Measurements from ENCODE around the gene LMLN.
"Not testable (repeated sequence)": the region's sequence is repeated elsewhere in the genome, so short reads cannot be mapped to it uniquely, and the experiment has no call there.

The LMLN gene

DNA sequence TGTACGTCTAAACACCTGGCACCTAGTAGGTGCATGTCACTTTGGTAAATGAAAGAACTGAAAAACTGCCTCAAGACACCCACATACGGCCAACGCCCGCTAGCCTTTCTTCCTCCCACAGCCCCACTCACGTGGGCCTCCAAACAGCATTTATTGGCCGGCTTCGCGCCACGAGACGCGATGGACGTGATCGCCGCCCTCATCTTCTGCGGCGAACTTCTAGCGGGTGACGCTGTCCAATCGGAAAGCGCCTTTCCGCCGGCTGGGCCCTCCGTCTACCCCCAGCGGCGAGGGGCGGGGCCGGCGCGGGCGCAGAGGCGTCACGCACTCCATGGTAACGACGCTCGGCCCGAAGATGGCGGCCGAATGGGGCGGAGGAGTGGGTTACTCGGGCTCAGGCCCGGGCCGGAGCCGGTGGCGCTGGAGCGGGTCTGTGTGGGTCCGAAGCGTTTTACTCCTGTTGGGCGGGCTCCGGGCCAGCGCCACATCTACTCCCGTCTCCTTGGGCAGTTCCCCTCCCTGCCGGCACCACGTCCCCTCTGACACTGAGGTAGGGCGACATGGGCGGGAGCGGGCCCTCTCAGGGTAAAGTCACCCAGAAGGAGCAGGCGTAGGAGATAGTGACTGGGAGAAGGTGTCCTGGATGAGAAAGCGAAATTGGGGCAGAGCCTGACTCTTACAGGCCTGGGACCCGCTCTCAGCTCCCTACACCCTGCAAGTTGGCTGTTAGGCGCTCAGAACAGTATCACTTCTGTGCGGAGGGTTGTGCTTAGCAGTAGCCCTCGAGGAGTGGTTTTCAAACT is at the start of gene LMLN:
TSS of gene LMLN (plus strand) at position 327 of the 803 bp plus-strand sequence. CDS start at position 356, 29 bp downstream.
- DNase-seq, result peak; percentile 95

- peak; percentile 20 for DNase-seq
Measured at GRCh38 chr3:197912741-197913476, 47.1 kb upstream of the LMLN start.

GRCh38 chr3:197913641-197914380 is 46.2 kb upstream of the LMLN start:
- no peak for DNase-seq

DNA sequence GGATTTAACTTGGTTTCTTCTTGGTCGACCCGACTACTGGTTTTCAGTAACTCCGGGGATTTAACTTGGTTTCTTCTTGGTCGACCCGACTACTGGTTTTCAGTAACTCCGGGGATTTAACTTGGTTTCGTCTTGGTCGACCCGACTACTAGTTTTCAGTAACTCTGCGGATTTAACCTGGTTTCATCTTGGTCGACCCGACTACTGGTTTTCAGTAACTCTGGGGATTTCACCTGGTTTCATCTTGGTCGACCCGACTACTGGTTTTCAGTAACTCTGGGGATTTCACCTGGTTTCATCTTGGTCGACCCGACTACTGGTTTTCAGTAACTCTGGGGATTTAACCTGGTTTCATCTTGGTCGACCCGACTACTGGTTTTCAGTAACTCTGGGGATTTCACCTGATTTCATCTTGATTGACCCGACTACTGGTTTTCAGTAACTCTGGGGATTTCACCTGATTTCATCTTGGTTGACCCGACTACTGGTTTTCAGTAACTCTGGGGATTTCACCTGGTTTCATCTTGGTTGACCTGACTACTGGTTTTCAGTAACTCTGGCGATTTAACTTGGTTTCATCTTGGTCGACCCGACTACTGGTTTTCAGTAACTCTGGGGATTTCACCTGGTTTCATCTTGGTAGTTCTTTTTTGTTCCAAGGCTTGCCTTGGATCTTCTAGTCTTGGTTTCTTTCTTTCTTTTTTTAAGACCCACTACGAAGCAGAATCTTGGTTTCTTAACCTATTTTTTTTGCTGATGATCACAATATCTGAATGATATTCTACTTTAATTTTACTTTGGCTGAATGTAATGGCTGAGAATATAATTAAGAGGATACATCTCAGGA is 38.4 kb upstream of the LMLN start:
- not testable (repeated sequence) for DNase-seq

DNA sequence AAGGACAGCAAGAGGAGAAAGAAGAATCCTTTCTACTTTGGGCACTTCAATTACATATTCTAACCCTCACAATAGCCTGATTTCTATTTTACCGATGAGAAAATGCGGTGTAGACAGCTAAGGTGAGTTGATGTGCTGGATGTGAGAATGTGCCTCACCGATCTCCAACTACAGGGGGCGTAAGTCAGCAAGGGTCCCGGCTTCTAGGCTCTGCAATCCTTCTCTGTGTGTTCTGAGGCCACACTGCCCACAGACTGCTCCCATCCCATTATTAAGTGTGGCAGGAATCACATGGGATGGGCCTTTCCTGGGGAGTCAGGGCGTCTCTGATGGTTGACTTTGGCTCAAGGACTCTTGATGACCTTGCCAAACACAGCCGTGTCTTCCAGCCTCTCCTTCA is 33.6 kb upstream of the LMLN start:
- no peak for DNase-seq

DNA sequence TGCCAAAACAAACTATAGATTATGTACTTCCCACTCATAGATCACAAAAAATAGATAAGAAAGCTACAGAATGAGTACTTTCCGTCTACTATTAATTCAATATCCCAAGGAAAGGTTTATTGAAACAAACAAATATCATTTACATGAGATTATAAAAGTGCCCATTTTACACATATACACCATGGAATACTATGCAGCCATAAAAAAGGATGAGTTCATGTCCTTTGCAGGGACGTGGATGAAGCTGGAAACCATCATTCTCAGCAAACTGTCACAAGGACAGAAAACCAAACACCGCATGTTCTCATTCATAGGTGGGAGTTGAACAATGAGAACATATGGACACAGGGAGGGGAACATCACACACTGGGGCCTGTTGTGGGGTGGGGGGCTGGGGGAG is 32.4 kb upstream of the LMLN start:
- DNase-seq, result not testable (repeated sequence)

GRCh38 chr3:197936819-197937384 is 23.1 kb upstream of the LMLN start:
- DNase-seq, result no peak

DNA sequence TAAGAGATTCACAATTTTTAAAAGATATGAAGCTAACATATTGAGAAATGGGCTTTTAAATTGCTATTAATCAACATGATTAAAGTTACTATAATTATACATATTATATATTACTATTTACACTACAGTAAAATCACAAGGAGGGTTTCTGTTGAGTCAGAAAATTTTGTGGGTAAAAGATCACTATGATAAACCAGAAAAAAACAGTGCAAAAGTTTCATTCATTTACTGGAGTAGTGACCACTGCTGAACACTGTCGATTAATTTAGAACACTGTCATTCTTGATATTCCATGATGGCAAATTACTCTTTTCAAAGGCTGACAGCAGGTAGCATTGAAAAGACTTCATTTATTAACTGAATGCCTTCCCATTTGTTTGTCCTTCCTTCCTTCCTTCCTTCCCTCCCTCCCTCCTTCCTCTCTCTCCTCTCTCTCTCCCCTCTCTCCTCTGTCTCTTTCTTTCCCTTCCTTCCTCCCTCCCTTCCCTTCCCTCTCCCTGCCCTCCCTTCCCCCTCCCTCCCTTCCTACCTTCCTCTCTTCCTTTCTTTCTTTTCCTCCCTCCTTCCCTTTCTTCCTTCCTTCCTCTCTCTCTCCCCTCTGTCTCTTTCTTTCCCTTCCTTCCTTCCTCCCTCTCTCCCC is 19.2 kb upstream of the LMLN start:
- no peak for DNase-seq

GRCh38 chr3:197942956-197943556 is 17.0 kb upstream of the LMLN start:
- DNase-seq, result no peak

- no peak for DNase-seq
Measured at GRCh38 chr3:197949191-197949777, 10.7 kb upstream of the LMLN start.

- DNase-seq, result peak; percentile 86
Measured at GRCh38 chr3:197949778-197950676, 10.0 kb upstream of the LMLN start, which contains the start of gene RPL35A. RPL35A (plus strand) TSS chr3:197950190; CDS start chr3:197950968, 778 bp downstream.

GRCh38 chr3:197950677-197951061 is 9.3 kb upstream of the LMLN start:
- DNase-seq, result no peak

DNA sequence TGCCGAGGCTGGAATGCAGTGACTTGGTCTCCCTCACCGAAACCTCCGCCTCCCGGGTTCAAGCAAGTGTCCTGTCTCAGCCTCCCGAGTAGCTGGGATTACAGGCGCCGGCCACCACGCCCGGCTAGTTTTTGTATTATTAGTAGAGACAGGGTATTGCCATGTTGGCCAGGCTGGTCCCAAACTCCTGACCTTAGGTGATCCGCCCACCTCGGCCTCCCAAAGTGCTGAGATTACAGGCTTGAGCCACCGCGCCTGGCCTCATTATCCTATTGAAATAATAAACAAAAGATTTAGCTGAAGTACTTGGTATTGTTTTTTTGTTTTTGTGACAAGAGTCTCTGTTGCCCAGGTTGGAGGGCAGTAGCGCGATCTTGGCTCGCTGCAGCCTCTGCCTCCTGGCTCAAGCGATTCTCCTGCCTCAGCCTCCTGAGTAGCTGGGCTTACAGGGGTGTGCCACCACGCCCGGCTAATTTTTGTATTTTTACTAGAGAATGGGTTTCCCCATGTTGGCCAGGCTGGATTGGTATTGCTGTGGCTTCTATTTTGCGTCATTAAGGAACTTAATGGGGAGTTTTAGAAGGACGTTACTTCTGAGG is 8.5 kb upstream of the LMLN start:
- no peak for DNase-seq

DNA sequence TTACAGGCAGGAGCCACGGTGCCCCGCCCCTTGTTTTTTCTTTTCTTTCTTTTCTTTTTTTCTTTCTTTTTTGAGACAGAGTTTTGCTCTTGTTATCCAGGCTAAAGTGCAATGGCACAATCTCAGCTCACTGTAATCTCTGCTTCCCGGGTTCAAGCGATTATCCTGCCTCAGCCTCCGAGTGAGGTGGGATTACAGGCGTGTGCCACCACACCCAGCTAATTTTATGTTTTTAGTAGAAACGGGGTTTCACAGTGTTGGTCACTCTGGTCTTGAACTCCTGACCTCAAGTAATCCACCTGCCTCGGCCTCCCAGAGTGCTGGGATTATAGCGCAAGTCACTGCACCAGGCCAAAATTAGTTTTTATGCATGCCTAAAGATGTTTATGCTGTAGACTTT is 7.6 kb upstream of the LMLN start:
- no peak for DNase-seq

DNA sequence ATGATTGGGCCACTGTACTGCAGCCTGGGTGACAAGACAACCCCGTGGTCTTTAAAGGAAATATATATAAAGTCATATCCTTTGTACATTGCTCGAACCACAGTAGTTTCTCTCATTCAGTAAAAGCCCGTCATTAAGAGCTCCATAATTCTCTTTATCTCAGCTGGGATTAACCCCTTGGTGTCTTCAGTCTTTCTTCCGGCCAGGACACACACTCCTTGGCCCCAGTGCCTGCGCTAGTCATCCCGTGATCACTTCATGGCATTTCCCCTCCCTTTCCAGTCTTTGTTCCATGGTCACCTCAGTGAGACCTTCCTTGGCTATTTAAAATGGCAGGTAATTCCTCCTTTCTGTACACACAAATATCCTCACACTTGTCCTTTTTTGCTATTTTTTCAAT is 6.7 kb upstream of the LMLN start:
- no peak for DNase-seq

DNA sequence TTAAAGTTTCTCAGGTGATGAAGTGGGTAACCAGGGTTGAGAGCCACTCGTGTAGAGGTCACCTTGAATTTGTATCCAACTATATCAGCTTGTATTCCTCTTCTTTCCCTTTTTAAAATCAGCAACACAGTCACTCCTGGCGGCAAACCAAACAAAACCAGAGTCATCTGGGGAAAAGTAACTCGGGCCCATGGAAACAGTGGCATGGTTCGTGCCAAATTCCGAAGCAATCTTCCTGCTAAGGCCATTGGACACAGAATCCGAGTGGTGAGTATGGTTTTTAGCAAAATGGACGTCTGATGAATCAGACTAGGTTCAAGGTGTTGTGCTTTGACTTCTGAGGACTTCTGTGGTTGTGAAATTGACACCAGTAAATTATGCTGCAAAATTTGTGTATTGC is 6.1 kb upstream of the LMLN start:
- DNase-seq, result no peak

GRCh38 chr3:197955892-197956477 is 4.0 kb upstream of the LMLN start:
- DNase-seq, result no peak

DNA sequence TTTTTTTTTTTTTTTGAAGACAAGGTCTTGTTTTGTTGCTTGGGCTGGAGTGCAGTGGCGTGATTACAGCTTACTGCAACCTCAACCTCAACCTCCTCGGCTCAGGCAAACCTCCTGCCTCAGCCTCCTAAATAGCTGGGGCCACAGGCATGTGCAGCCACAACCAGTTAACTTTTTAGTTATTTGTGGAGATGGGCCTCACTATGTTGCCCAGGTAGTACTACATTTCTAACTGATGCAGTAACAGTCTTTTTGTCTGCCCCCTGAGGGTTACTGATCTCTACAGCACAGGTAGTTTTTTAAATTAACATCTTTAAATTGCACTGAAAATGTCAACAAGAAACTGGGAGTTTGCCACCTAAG is 3.4 kb upstream of the LMLN start:
- no peak for DNase-seq

- DNase-seq, result no peak
Measured at GRCh38 chr3:197957790-197958133, 2.3 kb upstream of the LMLN start.

Measured in CD4-positive, alpha-beta T cell treated with Interferon gamma for 1 hour (primary cell).